ENCODE results near the gene FGF11.
"Not testable (repeated sequence)": the region's sequence is repeated elsewhere in the genome, so short reads cannot be mapped to it uniquely, and the experiment has no call there.

Gene FGF11

DNA sequence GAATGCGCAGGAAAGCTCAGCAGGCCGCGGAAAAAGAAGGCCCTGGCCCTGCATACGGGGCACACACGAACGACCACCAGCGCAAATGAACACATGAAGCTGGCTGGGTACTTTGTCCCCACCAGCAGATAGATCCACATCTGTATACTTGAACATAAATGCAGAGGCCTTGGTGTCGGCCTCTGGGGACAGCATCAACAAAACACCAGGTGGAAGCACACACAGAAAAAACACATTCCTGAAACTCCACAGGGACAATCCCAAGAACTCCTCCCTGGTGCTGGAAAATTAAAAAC is 40.7 kb downstream of the FGF11 start:
- DNase-seq (ENCODE audit: low read depth): no peak
- H3K4me3 ChIP-seq (ENCODE audit: low read depth, low read length): peak overlapping the region; percentile 58
- TF ChIP-seq, protein P1, sequence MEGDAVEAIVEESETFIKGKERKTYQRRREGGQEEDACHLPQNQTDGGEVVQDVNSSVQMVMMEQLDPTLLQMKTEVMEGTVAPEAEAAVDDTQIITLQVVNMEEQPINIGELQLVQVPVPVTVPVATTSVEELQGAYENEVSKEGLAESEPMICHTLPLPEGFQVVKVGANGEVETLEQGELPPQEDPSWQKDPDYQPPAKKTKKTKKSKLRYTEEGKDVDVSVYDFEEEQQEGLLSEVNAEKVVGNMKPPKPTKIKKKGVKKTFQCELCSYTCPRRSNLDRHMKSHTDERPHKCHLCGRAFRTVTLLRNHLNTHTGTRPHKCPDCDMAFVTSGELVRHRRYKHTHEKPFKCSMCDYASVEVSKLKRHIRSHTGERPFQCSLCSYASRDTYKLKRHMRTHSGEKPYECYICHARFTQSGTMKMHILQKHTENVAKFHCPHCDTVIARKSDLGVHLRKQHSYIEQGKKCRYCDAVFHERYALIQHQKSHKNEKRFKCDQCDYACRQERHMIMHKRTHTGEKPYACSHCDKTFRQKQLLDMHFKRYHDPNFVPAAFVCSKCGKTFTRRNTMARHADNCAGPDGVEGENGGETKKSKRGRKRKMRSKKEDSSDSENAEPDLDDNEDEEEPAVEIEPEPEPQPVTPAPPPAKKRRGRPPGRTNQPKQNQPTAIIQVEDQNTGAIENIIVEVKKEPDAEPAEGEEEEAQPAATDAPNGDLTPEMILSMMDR (IDR thresholded peaks at IDR 0.05; ENCODE audit: control insufficient read depth, extremely low read depth, insufficient read depth): no peak

DNA sequence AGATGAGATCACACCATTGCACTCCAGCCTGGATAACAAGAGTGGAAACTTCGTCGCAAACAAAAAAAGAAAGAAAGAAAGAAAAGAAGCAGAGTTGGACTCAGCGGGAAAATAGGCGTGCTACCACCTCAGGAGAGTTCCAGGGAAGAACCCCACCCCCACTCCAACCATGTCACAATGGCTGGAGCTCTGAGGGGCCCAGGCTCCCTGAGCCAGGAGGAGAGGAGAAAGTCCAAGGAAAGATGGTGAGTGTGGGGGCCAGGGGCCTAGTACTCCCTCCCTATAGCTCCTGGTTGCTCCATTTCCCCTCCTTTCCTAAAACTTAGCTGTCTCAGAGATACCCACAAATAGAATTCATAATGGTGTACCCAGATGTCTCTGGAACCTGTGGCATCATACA is 42.0 kb downstream of the FGF11 start, which contains the start of gene SLC35G6:
TSS of gene SLC35G6 (plus strand) at position 172 of the 400 bp plus-strand sequence. CDS start at position 243, 71 bp downstream.
- not testable (repeated sequence) for H3K4me3 ChIP-seq (ENCODE audit: low read depth, low read length); DNase-seq (ENCODE audit: low read depth)

DNA sequence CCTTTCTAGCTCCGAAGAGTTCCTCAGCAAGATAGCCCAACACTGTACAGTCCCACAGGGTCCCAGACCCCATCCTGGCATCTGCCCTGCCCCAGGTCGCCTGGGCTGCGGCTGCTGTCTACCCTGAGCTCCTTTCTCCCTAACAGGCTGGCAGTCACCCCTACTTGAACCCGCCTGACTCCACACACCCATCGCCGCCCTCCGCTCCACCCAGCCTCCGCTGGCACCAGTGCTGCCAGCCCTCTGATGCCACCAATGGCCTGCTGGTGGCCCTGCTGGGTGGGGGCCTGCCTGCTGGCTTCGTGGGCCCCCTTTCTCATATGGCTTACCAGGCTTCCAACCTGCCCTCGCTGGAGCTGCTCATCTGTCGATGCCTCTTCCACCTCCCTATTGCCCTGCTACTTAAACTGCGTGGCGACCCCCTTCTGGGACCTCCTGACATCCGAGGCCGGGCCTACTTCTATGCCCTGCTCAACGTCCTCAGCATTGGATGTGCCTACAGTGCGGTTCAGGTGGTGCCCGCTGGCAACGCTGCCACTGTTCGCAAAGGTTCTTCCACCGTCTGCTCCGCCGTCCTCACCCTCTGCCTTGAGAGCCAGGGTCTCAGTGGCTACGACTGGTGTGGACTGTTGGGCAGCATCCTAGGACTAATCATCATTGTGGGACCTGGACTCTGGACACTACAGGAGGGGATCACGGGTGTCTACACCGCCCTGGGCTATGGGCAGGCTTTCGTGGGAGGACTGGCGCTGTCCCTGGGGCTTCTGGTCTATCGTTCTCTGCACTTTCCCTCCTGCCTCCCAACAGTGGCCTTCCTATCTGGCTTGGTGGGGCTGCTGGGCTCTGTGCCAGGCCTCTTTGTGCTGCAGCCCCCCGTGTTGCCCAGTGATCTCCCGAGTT is 42.8 kb downstream of the FGF11 start:
- H3K4me3 ChIP-seq (ENCODE audit: low read depth, low read length); DNase-seq (ENCODE audit: low read depth): not testable (repeated sequence)

DNA sequence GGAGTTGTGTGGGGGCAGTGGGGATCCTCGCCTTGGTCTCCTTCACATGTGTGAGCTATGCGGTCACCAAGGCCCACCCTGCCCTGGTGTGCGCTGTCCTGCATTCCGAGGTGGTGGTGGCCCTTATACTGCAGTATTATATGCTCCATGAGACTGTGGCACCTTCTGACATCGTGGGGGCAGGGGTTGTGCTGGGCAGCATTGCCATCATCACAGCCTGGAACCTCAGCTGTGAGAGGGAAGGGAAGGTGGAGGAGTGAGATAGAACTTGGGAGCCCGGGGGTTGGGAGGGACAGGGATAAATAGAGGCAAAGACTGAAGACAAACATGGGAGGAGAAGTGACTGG is 43.4 kb downstream of the FGF11 start:
- H3K4me3 ChIP-seq (ENCODE audit: low read depth, low read length): peak overlapping the region; percentile 68
- DNase-seq (ENCODE audit: low read depth): not testable (repeated sequence)

DNA sequence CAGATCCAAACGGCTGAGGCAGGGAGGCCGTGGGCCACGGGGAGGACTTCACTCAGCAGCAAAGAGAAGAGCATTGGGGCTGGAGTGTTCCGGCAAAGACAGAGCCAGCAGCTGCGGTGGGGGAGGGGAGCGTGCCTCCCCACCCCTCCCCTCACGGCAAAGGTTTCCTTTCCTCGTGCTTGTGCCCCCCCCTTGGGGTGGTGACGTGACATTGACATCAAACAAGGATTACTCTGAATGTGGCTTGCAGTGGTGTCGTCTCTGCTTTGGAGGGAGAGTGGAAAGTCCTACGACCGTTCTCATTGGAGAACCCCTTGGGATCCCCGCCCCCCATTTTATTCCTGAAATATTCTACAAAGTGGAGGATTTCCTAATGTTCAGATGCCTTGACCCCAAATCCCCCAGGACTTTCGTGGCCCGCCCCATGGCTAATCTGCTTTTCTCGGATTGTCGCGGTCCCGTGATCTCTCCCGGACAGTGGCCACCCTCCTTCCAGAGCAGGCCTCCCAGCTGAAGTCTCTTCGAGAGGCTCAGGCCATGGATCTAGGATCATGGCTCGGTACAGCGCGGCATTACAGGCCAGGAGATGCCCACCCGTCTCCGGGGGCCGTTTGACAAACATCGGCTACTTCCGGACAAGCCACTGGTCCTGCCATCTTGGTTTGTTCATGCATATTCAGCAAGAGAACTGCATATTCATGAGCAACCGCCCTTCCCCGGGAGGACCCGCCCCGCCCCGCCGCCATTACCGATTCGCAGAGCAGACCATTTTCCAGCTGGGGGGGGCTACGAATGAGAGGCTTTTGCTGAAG is 44.1 kb downstream of the FGF11 start:
- peak; percentile 14 for DNase-seq (ENCODE audit: low read depth)
- TF ChIP-seq, protein P1 (IDR thresholded peaks at IDR 0.05; ENCODE audit: control insufficient read depth, extremely low read depth, insufficient read depth): no peak
- H3K4me3 ChIP-seq (ENCODE audit: low read depth, low read length): peak overlapping the region; percentile 68

DNA sequence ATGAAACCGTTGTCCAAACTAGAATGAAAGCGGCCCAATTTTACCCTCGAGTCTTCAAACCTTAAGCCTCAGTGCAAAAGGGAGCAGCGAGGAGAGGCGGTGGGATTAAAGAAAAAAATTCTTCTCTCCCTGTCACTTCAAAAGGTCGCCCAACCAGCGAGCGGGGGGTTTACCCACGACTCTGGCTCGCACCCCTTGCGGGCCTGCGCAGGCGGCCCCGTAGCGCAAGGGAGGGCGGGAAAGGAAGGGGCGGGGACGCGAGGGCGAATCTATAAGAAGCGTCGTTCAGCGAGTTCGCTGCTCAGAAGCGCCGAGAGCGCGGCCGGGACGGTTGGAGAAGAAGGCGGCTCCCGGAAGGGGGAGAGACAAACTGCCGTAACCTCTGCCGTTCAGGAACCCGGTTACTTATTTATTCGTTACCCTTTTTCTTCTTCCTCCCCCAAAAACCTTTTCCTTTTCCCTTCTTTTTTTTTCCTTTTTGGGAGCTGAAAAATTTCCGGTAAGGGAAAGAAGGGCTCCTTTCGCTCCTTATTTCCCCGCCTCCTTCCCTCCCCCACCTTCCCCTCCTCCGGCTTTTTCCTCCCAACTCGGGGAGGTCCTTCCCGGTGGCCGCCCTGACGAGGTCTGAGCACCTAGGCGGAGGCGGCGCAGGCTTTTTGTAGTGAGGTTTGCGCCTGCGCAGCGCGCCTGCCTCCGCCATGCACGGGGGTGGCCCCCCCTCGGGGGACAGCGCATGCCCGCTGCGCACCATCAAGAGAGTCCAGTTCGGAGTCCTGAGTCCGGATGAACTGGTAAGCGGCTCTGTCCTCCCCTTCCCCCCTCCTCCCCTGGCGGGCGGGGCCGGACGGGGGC is 45.0 kb downstream of the FGF11 start, which contains the start of gene POLR2A:
TSS of gene POLR2A (plus strand) at position 300 of the 852 bp plus-strand sequence.
- H3K4me3 ChIP-seq (ENCODE audit: low read depth, low read length): peak within 1 kb of the TSS; percentile 68
- peak; percentile 87 for DNase-seq (ENCODE audit: low read depth)
- TF ChIP-seq, protein P1 (IDR thresholded peaks at IDR 0.05; ENCODE audit: control insufficient read depth, extremely low read depth, insufficient read depth): no peak

DNA sequence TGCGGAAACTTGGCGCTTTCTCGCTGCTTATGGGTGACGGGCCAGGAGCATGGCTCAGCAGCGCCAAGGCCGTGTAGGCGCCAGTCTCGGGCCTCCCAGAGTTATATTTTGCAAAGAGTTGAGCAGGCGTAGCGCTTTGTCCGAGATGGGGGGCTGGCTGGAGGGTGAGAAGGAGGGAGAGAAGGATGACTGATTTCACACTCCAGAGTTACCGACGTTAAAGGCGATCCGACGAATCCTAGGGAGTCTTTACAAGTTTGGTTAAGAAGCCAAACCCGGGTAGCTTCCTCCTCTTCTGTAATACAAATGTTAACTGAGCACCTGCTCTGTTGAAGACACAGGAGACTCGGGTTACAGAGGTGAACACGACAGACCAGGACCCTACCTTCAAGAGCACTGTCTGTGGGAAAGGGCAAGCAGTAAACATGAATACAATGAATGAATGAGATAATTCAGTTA is 45.6 kb downstream of the FGF11 start:
- TF ChIP-seq, protein P1 (IDR thresholded peaks at IDR 0.05; ENCODE audit: control insufficient read depth, extremely low read depth, insufficient read depth): no peak
- peak overlapping the region; percentile 54 for H3K4me3 ChIP-seq (ENCODE audit: low read depth, low read length)
- DNase-seq (ENCODE audit: low read depth): no peak

DNA sequence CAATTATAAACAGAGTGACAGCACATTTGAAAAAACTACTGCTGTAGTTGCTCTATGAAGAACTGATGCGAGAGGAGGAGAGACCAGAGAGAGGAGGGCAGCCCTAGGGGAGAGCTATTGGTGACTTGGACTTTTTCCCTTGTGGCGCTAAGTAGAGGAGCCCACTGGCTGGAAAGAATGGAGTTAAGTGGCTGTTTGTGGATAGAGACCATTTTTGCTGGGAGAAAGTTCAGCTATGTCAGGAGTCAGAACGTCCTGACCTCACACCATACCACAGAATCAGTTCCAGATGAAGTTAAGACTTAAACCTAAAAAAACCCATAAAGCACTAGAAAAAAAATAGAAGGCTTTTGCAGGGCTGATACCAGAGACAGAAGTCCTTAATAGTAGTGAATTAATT is 46.9 kb downstream of the FGF11 start:
- TF ChIP-seq, protein P1 (IDR thresholded peaks at IDR 0.05; ENCODE audit: control insufficient read depth, extremely low read depth, insufficient read depth): no peak
- DNase-seq (ENCODE audit: low read depth): no peak
- H3K4me3 ChIP-seq (ENCODE audit: low read depth, low read length): peak overlapping the region; percentile 54
